ENCODE measurements around the gene CCDC97.

Gene CCDC97

DNA sequence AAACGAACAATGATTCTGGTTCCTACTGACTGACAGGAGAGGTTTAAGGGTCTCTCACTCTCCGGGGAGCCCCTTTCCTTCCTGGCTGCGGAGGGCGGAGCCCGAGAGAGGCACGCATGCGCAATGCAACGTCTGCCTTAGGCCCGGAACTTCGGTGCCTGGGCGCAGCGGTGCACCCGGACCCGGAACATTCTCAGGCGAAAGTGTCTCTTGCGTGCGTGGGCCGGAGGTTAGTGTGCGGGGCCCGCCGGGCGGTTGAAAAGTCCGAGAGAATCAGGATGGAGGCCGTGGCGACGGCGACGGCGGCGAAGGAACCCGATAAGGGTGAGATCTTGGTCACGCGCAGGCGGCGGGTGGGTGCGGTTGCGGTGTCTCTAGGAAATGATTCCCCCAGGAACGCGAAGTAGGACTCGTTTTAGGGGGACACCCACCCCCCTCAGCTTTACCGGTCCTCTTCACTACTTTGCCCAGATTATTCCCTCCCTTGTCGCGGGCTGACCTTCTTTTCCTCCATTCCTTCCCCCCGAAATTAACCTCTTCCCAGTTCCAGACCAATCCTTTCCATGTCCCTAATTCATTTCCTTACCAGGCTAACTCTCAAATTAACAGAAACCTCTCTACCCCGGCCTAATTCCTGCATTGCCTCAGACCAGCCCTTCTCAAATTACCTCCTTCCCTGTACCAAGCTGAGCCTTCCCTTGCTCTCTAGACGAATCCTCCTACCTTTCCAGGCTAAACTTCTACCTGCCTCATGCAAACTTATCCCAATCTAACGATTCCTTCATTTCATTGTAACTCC, at the start of gene CCDC97:
Gene CCDC97 (plus strand): TSS at position 140 of the 799 bp plus-strand sequence. CDS start 139 bp downstream, at position 279.
- Mint-ChIP-seq H3K36me3 (ENCODE audit: low read depth) (peaks cover 44% of the 10 kb centered on the region), H3K9me3 (no peaks in the 10 kb centered on the region), H3K27me3 (no peaks in the 10 kb centered on the region), H3K27ac (peak within 1 kb of the TSS; percentile 97), H3K4me3 (peak within 1 kb of the TSS; percentile 99), H3K4me1 (peaks cover 75% of the 10 kb centered on the region)
- ATAC-seq, result peak; percentile 62
- peak; percentile 90 for DNase-seq

GRCh38 chr19:41261474-41262190, 48.3 kb upstream of the CCDC97 start:
- DNase-seq (peak; percentile 15), ATAC-seq (no peak)
- H3K4me1 Mint-ChIP-seq, result peaks cover 32% of the 10 kb centered on the region
- H3K4me3 Mint-ChIP-seq, result peak overlapping the region; percentile 90
- peaks cover 3% of the 10 kb centered on the region for H3K9me3 Mint-ChIP-seq
- H3K36me3 Mint-ChIP-seq (ENCODE audit: low read depth), result peaks cover 18% of the 10 kb centered on the region
- H3K27me3 Mint-ChIP-seq, result peaks cover 4% of the 10 kb centered on the region
- H3K27ac Mint-ChIP-seq, result peak overlapping the region; percentile 98

DNA sequence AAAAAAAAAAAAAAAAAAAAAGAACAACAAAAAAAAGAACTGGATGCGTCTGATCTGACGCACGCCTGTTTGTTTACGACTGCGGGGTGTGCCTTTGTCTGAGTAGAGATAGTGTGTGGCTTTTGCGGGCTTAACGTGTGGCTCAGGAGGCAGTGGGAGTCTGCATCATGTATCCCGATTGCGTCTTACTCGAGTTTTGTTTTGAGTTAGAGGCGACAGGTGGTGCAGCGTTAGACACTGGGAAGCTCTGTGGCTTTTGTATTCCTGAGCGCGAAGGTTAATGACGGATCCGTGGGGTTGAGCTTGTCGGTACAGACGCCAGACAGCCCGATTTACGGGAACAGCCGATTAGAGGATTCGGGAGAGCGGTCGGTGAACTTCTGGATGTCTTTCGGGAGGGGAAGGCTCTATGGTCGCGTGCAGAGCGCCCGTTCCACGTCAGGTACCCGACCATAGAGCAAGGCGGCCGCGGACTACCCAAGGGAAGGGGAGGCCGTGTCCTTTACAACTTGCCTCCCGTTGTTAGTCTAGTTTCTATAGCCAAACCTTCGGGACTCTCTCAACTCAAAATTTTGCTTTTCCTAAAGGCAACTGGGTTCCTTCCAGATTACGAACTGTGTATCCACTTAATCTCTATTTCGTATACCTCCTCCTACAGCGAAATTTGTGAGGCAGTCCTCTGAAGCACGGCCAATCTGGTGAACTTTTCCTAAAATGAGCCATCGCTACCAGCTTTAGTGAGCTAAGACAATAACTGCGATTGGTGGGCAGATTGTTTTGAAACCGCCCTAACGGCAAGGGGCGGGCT, 46.7 kb upstream of the CCDC97 start:
- H3K4me1 Mint-ChIP-seq, result peaks cover 48% of the 10 kb centered on the region
- H3K9me3 Mint-ChIP-seq, result peaks cover 3% of the 10 kb centered on the region
- H3K36me3 Mint-ChIP-seq (ENCODE audit: low read depth), result peaks cover 29% of the 10 kb centered on the region
- peaks cover 4% of the 10 kb centered on the region for H3K27me3 Mint-ChIP-seq
- ATAC-seq, result peak; percentile 52
- DNase-seq, result peak; percentile 80
- peak overlapping the region; percentile 98 for H3K27ac Mint-ChIP-seq
- peak overlapping the region; percentile 90 for H3K4me3 Mint-ChIP-seq

DNA sequence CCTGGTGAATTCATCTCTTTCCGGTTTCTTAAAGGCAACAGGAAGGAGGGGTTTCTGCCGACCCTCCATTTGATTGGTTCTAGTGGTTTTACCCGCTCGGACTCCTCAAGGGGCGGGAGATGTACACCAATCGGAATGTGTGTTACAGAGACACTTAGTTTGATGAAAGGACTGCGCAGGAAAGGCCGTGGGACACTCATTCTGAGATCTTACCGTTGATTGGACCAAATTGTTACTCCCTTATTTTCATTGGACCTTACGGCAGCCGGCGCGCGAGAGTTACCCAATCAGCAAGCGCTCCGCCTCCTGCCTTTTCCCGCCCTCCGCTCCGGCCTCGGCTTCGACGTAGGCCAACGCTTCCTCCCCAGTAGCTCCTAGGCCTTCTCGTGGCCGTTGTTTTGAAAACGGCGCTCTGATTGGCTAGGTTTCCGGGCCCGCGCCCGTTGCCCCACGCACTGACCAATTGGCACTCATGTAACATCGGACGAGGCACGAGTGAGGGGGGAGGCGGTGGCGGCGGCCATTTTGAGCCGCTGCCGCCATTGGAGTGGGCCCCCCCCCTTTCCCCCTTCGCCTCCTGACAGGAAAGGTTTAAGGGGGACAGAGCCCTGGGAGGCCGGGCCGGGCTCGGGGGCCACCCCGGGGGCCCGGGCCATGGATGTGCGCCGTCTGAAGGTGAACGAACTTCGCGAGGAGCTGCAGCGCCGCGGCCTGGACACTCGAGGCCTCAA, 46.0 kb upstream of the CCDC97 start, which contains the start of gene HNRNPUL1:
Gene HNRNPUL1 (plus strand): TSS at position 523 of the 731 bp plus-strand sequence. CDS start 132 bp downstream, at position 655.
- Mint-ChIP-seq H3K27ac (peak within 1 kb of the TSS; percentile 98), H3K4me1 (peaks cover 50% of the 10 kb centered on the region), H3K27me3 (peaks cover 4% of the 10 kb centered on the region), H3K9me3 (peaks cover 3% of the 10 kb centered on the region), H3K4me3 (peak within 1 kb of the TSS; percentile 90), H3K36me3 (ENCODE audit: low read depth) (peaks cover 33% of the 10 kb centered on the region)
- DNase-seq (peak; percentile 99), ATAC-seq (peak; percentile 66)

GRCh38 chr19:41264581-41265394, 45.2 kb upstream of the CCDC97 start:
- ATAC-seq, result no peak
- DNase-seq, result peak; percentile 74
- H3K4me3 Mint-ChIP-seq, result peak overlapping the region; percentile 90
- peaks cover 50% of the 10 kb centered on the region for H3K4me1 Mint-ChIP-seq
- H3K27me3 Mint-ChIP-seq, result peaks cover 4% of the 10 kb centered on the region
- peaks cover 3% of the 10 kb centered on the region for H3K9me3 Mint-ChIP-seq
- peaks cover 37% of the 10 kb centered on the region for H3K36me3 Mint-ChIP-seq (ENCODE audit: low read depth)
- H3K27ac Mint-ChIP-seq, result peak overlapping the region; percentile 98

DNA sequence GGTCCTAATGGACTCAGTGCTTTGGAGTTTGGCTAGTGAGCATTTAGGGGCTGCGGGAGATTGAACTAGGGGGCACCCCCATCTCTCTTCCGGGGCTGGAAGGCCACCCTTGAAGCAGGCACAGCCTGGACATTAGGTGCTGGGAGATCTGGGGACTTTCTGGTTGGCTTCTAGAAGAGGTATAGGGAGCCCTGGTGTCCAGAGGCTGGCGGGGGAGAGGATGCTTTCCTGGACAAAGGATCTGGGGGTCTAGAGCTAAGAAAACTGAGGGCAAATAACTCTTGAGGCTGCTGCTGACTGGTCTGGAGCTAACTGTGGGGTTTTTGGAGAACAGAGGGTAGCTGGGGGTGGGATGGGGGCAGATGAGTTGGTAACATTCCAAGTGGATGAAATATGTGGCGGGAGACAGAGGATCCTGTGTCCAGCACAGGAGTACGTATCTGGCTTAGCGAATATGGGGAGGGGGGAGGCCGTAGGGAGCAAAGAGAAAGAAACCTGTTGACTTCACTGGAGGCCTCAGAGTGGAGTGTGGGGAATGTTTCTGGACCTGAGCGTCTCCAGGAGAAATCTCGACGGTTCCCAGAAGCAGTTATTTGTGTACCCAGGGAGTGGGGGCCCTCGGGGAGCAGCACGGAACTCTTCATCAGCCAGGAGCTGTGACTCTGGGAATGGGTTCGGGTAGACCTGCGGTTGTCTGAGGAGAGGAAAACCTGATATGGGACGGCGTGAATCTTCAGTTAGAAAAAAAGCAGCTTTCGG, 44.4 kb upstream of the CCDC97 start:
- ATAC-seq, result no peak
- Mint-ChIP-seq H3K27me3 (peaks cover 4% of the 10 kb centered on the region), H3K36me3 (ENCODE audit: low read depth) (peaks cover 40% of the 10 kb centered on the region), H3K9me3 (peaks cover 3% of the 10 kb centered on the region), H3K4me3 (peak overlapping the region; percentile 90), H3K27ac (peak overlapping the region; percentile 98), H3K4me1 (peaks cover 50% of the 10 kb centered on the region)
- peak; percentile 17 for DNase-seq

GRCh38 chr19:41269055-41269454, 40.9 kb upstream of the CCDC97 start:
- no peak for DNase-seq
- Mint-ChIP-seq H3K36me3 (ENCODE audit: low read depth) (peaks cover 65% of the 10 kb centered on the region), H3K9me3 (peaks cover under 1% of the 10 kb centered on the region), H3K27me3 (peaks cover under 1% of the 10 kb centered on the region), H3K4me3 (no peak overlapping the region), H3K27ac (no peak overlapping the region), H3K4me1 (peaks cover 33% of the 10 kb centered on the region)
- ATAC-seq, result no peak

GRCh38 chr19:41269571-41269970, 40.4 kb upstream of the CCDC97 start:
- ATAC-seq, result no peak
- Mint-ChIP-seq H3K27me3 (no peaks in the 10 kb centered on the region), H3K27ac (no peak overlapping the region), H3K4me1 (peaks cover 32% of the 10 kb centered on the region), H3K4me3 (no peak overlapping the region), H3K9me3 (no peaks in the 10 kb centered on the region), H3K36me3 (ENCODE audit: low read depth) (peaks cover 69% of the 10 kb centered on the region)
- DNase-seq, result no peak

GRCh38 chr19:41273076-41273475, 36.9 kb upstream of the CCDC97 start:
- H3K27me3 Mint-ChIP-seq, result no peaks in the 10 kb centered on the region
- H3K9me3 Mint-ChIP-seq, result no peaks in the 10 kb centered on the region
- no peak overlapping the region for H3K4me3 Mint-ChIP-seq
- H3K36me3 Mint-ChIP-seq (ENCODE audit: low read depth), result peaks cover 76% of the 10 kb centered on the region
- H3K27ac Mint-ChIP-seq, result no peak overlapping the region
- peaks cover 4% of the 10 kb centered on the region for H3K4me1 Mint-ChIP-seq
- no peak for DNase-seq
- no peak for ATAC-seq

DNA sequence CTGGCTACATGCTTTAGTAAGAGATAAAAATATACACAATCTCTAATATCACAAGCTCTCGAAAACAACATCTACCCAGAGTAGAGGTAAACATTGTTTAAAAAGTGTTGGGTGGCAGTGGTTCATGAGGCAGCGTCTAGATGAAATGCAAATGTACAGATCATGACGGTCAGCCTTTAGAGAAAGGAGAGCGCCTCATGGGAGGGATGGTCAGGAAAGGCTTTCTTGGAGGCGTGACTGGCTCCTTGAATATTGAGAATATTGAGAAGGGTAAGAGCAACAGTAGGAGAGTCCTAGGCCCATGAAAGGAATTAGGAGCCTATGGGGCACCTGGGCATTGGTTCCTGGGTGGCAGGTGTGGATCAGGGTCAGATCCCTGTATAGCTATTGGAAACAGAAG, 35.2 kb upstream of the CCDC97 start:
- H3K4me3 Mint-ChIP-seq, result no peak overlapping the region
- no peak overlapping the region for H3K27ac Mint-ChIP-seq

DNA sequence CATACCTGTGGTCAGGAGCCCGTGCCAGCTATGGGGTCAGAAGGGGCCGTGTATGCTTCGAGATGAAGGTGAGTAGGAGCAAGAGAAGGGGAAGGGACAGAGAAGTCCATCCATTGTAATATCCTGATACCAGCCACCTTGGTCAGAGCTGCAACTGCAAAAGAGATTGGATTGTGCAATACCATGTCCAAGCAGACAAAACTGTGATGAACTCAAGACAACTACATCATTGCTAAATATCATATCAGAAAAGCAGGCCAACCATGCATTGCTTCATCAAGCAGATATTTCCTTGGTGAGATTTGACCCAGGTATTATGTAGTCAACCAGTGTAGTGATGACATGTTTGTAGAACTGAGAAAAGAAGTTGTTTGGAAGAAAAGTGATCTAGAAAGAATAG, 33.7 kb upstream of the CCDC97 start:
- no peak overlapping the region for H3K4me3 Mint-ChIP-seq

More for the DNA sequence above, 35.2 kb upstream of the CCDC97 start:
- no peak for DNase-seq
- Mint-ChIP-seq H3K27me3 (no peaks in the 10 kb centered on the region), H3K4me1 (no peaks in the 10 kb centered on the region), H3K36me3 (ENCODE audit: low read depth) (peaks cover 77% of the 10 kb centered on the region), H3K9me3 (no peaks in the 10 kb centered on the region)
- no peak for ATAC-seq

DNA sequence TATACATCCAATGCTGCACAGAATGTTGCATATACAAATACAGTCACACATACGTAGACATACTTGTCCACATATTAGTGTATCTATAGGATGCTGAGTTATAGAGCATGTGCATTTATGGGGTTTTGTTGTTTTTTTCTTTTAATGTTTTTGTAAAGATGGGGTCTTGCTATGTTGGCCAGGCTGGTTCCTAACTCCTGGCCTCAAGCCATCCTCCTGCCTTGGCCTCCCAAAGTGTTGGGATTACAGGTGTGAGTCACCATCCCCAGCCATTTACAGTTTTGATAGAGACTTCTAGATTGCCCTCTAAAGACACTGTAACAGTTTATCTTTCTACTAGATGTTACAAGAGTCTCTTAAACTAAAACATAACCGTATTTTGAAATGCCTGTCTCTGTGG, 31.5 kb upstream of the CCDC97 start:
- H3K4me3 Mint-ChIP-seq, result no peak overlapping the region
- peaks cover 75% of the 10 kb centered on the region for H3K36me3 Mint-ChIP-seq (ENCODE audit: low read depth)
- H3K27ac Mint-ChIP-seq, result no peak overlapping the region
- ATAC-seq (no peak), DNase-seq (no peak)
- H3K9me3 Mint-ChIP-seq, result no peaks in the 10 kb centered on the region
- H3K27me3 Mint-ChIP-seq, result no peaks in the 10 kb centered on the region
- H3K4me1 Mint-ChIP-seq, result no peaks in the 10 kb centered on the region

More for the DNA sequence above, 33.7 kb upstream of the CCDC97 start:
- Mint-ChIP-seq H3K4me1 (no peaks in the 10 kb centered on the region), H3K36me3 (ENCODE audit: low read depth) (peaks cover 83% of the 10 kb centered on the region), H3K27me3 (no peaks in the 10 kb centered on the region), H3K9me3 (no peaks in the 10 kb centered on the region), H3K27ac (no peak overlapping the region)
- ATAC-seq (no peak), DNase-seq (no peak)
